Uterus (tissue), 4 donors: ENCODE data around the gene TIAM1. TPM values are rescaled to one million over a fixed set of nuclear protein-coding genes. Genes with fewer than 3 reads are reported as not detected.

Experiments used
- DNase-seq, 2 donors: peaks; one replicate each; pipeline ENCODE4 v3.0.0-alpha.2; 2019 to 2020
- H3K27ac ChIP-seq, 2 donors: fragments of 200-600 bp; sonication (generic); 1 replicate in 1 of 2; 2 replicates in 1 of 2; pipeline ENCODE4 v1.5.1; 2016 to 2018
- H3K27me3 ChIP-seq, 2 donors: fragments of 200-600 bp; sonication (generic); one replicate each; pipeline ENCODE4 v1.5.1; 2018 to 2019; ENCODE audit warnings: control low read depth in 1 of 2
- H3K36me3 ChIP-seq, 2 donors: fragments of 200-600 bp; sonication (generic); one replicate each; pipeline ENCODE4 v1.5.1; 2019; ENCODE audit warnings: control low read depth in 1 of 2
- H3K4me1 ChIP-seq, 2 donors: fragments of 200-600 bp; sonication (generic); one replicate each; pipeline ENCODE4 v1.5.1; 2018 to 2019; ENCODE audit warnings: control low read depth in 1 of 2
- H3K4me3 ChIP-seq, 2 donors: fragments of 200-600 bp; sonication (generic); 1 replicate in 1 of 2; 2 replicates in 1 of 2; pipeline ENCODE4 v1.5.1; 2018 to 2019; ENCODE audit warnings: mild to moderate bottlenecking in 1 of 2
- H3K9me3 ChIP-seq, 2 donors: fragments of 200-600 bp; sonication (generic); one replicate each; pipeline ENCODE4 v1.5.1; 2019; ENCODE audit warnings: control low read depth in 1 of 2
- CTCF ChIP-seq, 4 experiments: fragments of 200-600 bp in 2 of 4; fragments of 450-650 bp in 2 of 4; sonication (generic) in 2 of 4; IDR thresholded peaks; one replicate each; pipeline ENCODE4 v1.5.1; 2016 to 2019; ENCODE audit warnings: antibody characterized with exemption in 4 of 4, mild to moderate bottlenecking in 2 of 4, moderate library complexity in 1 of 4
- POLR2A ChIP-seq, 2 donors: fragments of 450-650 bp; IDR thresholded peaks; one replicate each; pipeline ENCODE4 v1.6.1; 2016; ENCODE audit warnings: antibody characterized with exemption in 2 of 2, mild to moderate bottlenecking in 1 of 2, moderate library complexity in 1 of 2
- intact Hi-C: fragments of 100-400 bp; cut with DNase I; formaldehyde crosslinking; loops from one replicate; pipeline ENCODE4 v1.15.1; 2023; ENCODE audit warnings: low total_unique reads
- total RNA-seq, 4 donors: library from RNA; depleted of rRNA in 3 of 4; stranded (reverse); fragments of >200 nt in 3 of 4; gene quantifications; one replicate each; pipeline versions ENCODE4 v1.1.0 to v1.2.4, GENCODE V29; 2014 to 2023
- donor health status: DM: yes; HTN: yes; CAD: no.

TIAM1 gene
- total RNA-seq, 4 donors from 2014 or later, result 14.4 to 74.9 (median 39.5) TPM

DNA sequence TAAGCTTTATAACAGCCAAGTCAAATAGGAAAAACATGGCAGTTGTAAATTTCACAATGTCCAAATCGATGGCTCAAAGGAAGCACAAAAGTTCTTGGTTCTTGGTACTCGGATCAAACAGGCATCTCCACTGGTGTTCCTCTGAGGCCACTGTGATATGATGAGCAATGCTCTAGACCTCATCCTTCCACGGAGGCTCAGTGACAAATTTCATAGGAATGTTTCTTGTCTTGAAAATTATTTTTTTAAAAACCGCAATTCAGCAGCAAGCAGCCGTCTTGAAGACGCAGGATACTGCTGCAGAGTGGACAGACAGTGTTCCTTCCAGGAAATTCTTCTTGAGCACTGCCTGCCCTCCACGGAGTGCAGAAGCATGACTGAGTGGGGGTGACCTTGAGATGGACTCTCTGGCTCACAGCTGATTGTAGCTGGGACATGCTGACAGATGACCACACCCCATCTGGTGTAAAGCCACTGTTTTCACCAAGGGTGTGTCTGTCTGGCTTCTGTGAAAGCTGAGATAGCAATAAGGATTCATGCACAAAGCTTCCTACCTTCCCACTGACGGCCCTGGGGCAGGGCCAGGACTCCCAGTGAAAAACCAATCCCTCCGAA is 61.9 kb downstream of the TIAM1 start:
- no peaks in the 10 kb centered on the region for H3K4me1 ChIP-seq
- DNase-seq, result no peak
- no peak overlapping the region for H3K27ac ChIP-seq
- TF ChIP-seq POLR2A (IDR thresholded peaks at IDR 0.05), result no peak
- TF ChIP-seq CTCF (IDR thresholded peaks at IDR 0.05), result no peak
- H3K4me3 ChIP-seq, result no peak overlapping the region
- H3K36me3 ChIP-seq, result no peaks in the 10 kb centered on the region
- H3K27me3 ChIP-seq, result no peaks in the 10 kb centered on the region
- intact Hi-C loops, result no loop called here
- no peaks in the 10 kb centered on the region for H3K9me3 ChIP-seq

DNA sequence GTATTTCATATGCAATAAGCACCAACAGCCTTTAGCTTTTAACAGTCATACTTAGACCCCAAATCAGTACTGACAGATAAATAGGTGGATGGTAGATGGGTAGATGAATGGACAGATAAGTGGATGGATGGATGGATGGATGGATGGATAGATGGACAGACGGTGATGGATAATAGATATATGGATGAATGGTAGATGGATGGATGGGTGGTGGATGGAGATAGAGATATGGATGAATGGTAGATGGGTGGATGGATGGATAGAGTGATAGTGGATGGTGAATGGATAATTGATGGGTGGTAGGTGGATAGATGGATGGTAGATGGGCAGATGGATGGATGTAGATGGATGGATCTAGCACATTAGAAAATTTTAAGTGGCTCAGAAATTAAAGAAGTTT is 62.5 kb downstream of the TIAM1 start:
- no peak for TF ChIP-seq CTCF (IDR thresholded peaks at IDR 0.05)
- TF ChIP-seq POLR2A (IDR thresholded peaks at IDR 0.05), result no peak
- intact Hi-C loops, result no loop called here
- no peak for DNase-seq
- Histone ChIP-seq H3K36me3 (no peaks in the 10 kb centered on the region), H3K27me3 (no peaks in the 10 kb centered on the region), H3K4me3 (no peak overlapping the region), H3K9me3 (no peaks in the 10 kb centered on the region), H3K4me1 (no peaks in the 10 kb centered on the region), H3K27ac (no peak overlapping the region)

GRCh38 chr21:31279986-31280385 is 64.1 kb downstream of the TIAM1 start:
- Histone ChIP-seq H3K27me3 (no peaks in the 10 kb centered on the region), H3K27ac (no peak overlapping the region), H3K4me1 (no peaks in the 10 kb centered on the region), H3K36me3 (no peaks in the 10 kb centered on the region), H3K9me3 (no peaks in the 10 kb centered on the region), H3K4me3 (no peak overlapping the region)
- intact Hi-C loops, result no loop called here
- DNase-seq, result no peak
- TF ChIP-seq POLR2A (IDR thresholded peaks at IDR 0.05) (no peak), CTCF (IDR thresholded peaks at IDR 0.05) (no peak)

DNA sequence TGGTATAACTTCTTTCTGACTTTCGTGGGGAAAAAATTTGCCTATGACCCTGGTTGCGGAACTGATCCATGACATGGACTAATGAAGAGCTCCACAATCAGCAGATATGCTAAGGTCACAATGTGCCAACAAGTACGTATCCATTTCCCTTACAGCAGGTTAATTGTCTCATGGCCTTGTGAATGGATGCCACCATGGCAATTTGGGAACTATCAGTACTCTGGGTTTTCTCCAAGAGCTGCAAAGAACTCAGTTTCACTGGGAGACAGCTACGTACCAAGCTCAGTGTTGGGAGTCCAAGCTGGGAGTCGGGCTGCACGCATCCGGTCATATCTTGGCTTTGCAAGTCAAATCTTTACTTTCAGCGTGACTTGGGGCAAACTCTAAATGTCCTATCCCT is 64.8 kb downstream of the TIAM1 start:
- Histone ChIP-seq H3K27ac (no peak overlapping the region), H3K9me3 (no peaks in the 10 kb centered on the region), H3K4me1 (no peaks in the 10 kb centered on the region), H3K4me3 (no peak overlapping the region), H3K27me3 (no peaks in the 10 kb centered on the region), H3K36me3 (no peaks in the 10 kb centered on the region)
- intact Hi-C loops, result no loop called here
- no peak for TF ChIP-seq POLR2A (IDR thresholded peaks at IDR 0.05)
- no peak for TF ChIP-seq CTCF (IDR thresholded peaks at IDR 0.05)
- no peak for DNase-seq

DNA sequence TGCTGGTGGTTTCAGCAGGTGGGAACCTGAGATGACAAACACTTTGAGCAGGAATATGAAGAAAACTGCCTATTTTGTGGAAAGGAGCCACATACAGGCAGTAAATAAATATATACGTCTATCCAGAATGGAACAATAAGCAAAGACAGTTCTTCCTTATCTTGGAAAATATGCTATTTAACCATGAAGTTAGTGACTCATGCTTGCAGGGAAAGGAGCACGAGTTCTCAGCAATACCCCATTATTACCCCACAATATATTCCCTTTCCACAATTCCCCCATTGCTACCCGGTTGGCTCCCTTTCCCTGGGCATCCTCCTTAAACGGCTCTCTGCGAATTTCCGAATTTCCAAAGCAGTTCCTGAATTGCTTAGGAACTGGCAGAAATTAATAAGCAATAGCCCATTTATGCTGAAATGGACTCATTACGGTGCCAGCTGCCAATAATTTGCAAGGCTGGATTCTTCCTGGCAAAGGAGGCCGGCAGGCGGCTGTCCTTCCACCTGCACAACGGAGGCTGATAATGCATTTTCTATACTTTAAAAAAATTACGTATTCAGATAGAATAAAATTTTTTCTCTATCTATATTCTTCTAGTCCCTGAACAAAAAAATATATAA is 65.4 kb downstream of the TIAM1 start:
- Histone ChIP-seq H3K27me3 (no peaks in the 10 kb centered on the region), H3K9me3 (no peaks in the 10 kb centered on the region), H3K27ac (no peak overlapping the region), H3K4me1 (no peaks in the 10 kb centered on the region), H3K4me3 (no peak overlapping the region), H3K36me3 (no peaks in the 10 kb centered on the region)
- DNase-seq, result no peak
- intact Hi-C loops, result no loop called here
- no peak for TF ChIP-seq POLR2A (IDR thresholded peaks at IDR 0.05)
- TF ChIP-seq CTCF (IDR thresholded peaks at IDR 0.05), result no peak
